Measurements from ENCODE around the gene WLS. TPM values are rescaled to one million over a fixed set of nuclear protein-coding genes. Genes with fewer than 3 reads are reported as not detected.

Gene WLS
- total RNA-seq, 2 experiments from 2014 or later, result 0.22 to 0.52 TPM

GRCh38 chr1:68229650-68230483 lies 2.5 kb downstream of the WLS start:
- ATAC-seq (ENCODE audit: poor library complexity) (no peak), DNase-seq (no peak)
- Mint-ChIP-seq H3K4me1 (ENCODE audit: low read depth) (peaks cover 14% of the 10 kb centered on the region), H3K4me3 (no peak overlapping the region), H3K9me3 (no peaks in the 10 kb centered on the region), H3K36me3 (ENCODE audit: low read depth) (no peaks in the 10 kb centered on the region), H3K27ac (no peak overlapping the region), H3K27me3 (peaks cover 63% of the 10 kb centered on the region)
- H3K4me1 ChIP-seq (ENCODE audit: insufficient read depth, low read length), result peaks cover 4% of the 10 kb centered on the region
- H3K4me3 ChIP-seq (ENCODE audit: low read length), result no peak overlapping the region
- ChIA-PET CTCF (no interaction called here), POLR2A (no interaction called here)
- no peak for TF ChIP-seq CTCF (IDR thresholded peaks at IDR 0.05)
- peaks cover 0 to 13% of the 10 kb centered on the region in 2 experiments for H3K9me3 ChIP-seq (ENCODE audit: control insufficient read depth in 1 of 2, insufficient read depth in 1 of 2, low read length in 2 of 2)
- intact Hi-C loops (cut with DNase I, micrococcal nuclease), result no loop called here
- H3K27me3 ChIP-seq (ENCODE audit: control insufficient read depth in 1 of 2, insufficient read depth in 2 of 2, low read length in 2 of 2), result peaks cover 45 to 46% of the 10 kb centered on the region in 2 experiments
- H3K36me3 ChIP-seq (ENCODE audit: insufficient read depth, low read length), result no peaks in the 10 kb centered on the region
- no peak overlapping the region for H3K27ac ChIP-seq (ENCODE audit: low read depth in 1 of 2, low read length in 2 of 2)

GRCh38 chr1:68228851-68229250 lies 3.5 kb downstream of the WLS start:
- Mint-ChIP-seq H3K9me3 (no peaks in the 10 kb centered on the region), H3K27me3 (peaks cover 59% of the 10 kb centered on the region), H3K27ac (no peak overlapping the region), H3K36me3 (ENCODE audit: low read depth) (no peaks in the 10 kb centered on the region), H3K4me3 (no peak overlapping the region), H3K4me1 (ENCODE audit: low read depth) (peaks cover 12% of the 10 kb centered on the region)
- no peaks in the 10 kb centered on the region for H3K36me3 ChIP-seq (ENCODE audit: insufficient read depth, low read length)
- no peak overlapping the region for H3K4me3 ChIP-seq (ENCODE audit: low read length)
- ChIA-PET POLR2A (no interaction called here), CTCF (no interaction called here)
- H3K9me3 ChIP-seq (ENCODE audit: control insufficient read depth in 1 of 2, insufficient read depth in 1 of 2, low read length in 2 of 2), result peaks cover 0 to 13% of the 10 kb centered on the region in 2 experiments
- peaks cover 37 to 38% of the 10 kb centered on the region in 2 experiments for H3K27me3 ChIP-seq (ENCODE audit: control insufficient read depth in 1 of 2, insufficient read depth in 2 of 2, low read length in 2 of 2)
- DNase-seq (no peak), ATAC-seq (ENCODE audit: poor library complexity) (no peak)
- TF ChIP-seq CTCF (IDR thresholded peaks at IDR 0.05), result no peak
- intact Hi-C loops (cut with DNase I, micrococcal nuclease), result no loop called here
- H3K27ac ChIP-seq (ENCODE audit: low read depth in 1 of 2, low read length in 2 of 2), result no peak overlapping the region
- peaks cover 4% of the 10 kb centered on the region for H3K4me1 ChIP-seq (ENCODE audit: insufficient read depth, low read length)

- peaks cover 0 to 13% of the 10 kb centered on the region in 2 experiments for H3K9me3 ChIP-seq (ENCODE audit: control insufficient read depth in 1 of 2, insufficient read depth in 1 of 2, low read length in 2 of 2)
- Mint-ChIP-seq H3K4me1 (ENCODE audit: low read depth) (peaks cover 4% of the 10 kb centered on the region), H3K36me3 (ENCODE audit: low read depth) (no peaks in the 10 kb centered on the region), H3K27ac (no peak overlapping the region), H3K9me3 (no peaks in the 10 kb centered on the region), H3K27me3 (peaks cover 47% of the 10 kb centered on the region), H3K4me3 (no peak overlapping the region)
- no peak overlapping the region for H3K27ac ChIP-seq (ENCODE audit: low read depth in 1 of 2, low read length in 2 of 2)
- no peaks in the 10 kb centered on the region for H3K36me3 ChIP-seq (ENCODE audit: insufficient read depth, low read length)
- H3K27me3 ChIP-seq (ENCODE audit: control insufficient read depth in 1 of 2, insufficient read depth in 2 of 2, low read length in 2 of 2), result peaks cover 28 to 30% of the 10 kb centered on the region in 2 experiments
- no peak overlapping the region for H3K4me3 ChIP-seq (ENCODE audit: low read length)
- peaks cover 4% of the 10 kb centered on the region for H3K4me1 ChIP-seq (ENCODE audit: insufficient read depth, low read length)
- no peak for TF ChIP-seq CTCF (IDR thresholded peaks at IDR 0.05)
- no peak for DNase-seq
- intact Hi-C loops (cut with DNase I, micrococcal nuclease), result no loop called here
- ATAC-seq (ENCODE audit: poor library complexity), result no peak
- ChIA-PET CTCF (no interaction called here), POLR2A (no interaction called here)
These were observed 4.7 kb downstream of the WLS start for GRCh38 chr1:68227598-68227997.

Data from CD4-positive, alpha-beta T cell (primary cell).